ENCODE data around the gene CBS.

The CBS gene

DNA sequence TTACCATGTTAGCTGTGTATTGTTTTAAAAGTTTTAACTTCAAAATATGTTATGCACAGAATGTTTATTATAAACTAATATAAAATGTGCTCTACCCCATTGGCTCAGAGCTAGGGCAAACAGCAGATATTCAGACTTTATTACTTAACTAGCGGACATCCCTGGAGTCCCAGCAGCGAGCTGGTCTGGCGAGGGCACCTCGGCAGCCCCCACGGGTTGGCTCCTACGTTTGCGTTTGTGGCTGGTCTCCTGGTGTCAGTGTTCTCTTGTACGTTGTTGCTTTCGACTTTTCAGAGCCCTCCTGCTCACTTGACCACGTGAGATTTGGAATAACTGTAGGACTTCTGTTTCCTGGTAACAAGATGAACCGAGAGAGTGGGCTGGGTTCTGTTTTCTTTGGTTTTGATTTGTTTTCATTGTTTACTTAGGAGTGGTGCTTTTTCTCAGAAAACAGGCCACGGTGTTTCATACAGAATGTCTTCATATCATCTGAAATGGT, 44.5 kb downstream of the CBS start:
- Mint-ChIP-seq H3K27me3 (no peaks in the 10 kb centered on the region), H3K36me3 (ENCODE audit: insufficient read depth) (peaks cover 28% of the 10 kb centered on the region), H3K4me1 (no peaks in the 10 kb centered on the region), H3K27ac (ENCODE audit: low read depth) (no peak overlapping the region), H3K9me3 (no peaks in the 10 kb centered on the region), H3K4me3 (no peak overlapping the region)
- no peak for ATAC-seq (replicated peaks; ENCODE audit: extremely low read depth, poor library complexity, severe bottlenecking)
- DNase-seq (ENCODE audit: low spot score in 2 of 2): no peak

DNA sequence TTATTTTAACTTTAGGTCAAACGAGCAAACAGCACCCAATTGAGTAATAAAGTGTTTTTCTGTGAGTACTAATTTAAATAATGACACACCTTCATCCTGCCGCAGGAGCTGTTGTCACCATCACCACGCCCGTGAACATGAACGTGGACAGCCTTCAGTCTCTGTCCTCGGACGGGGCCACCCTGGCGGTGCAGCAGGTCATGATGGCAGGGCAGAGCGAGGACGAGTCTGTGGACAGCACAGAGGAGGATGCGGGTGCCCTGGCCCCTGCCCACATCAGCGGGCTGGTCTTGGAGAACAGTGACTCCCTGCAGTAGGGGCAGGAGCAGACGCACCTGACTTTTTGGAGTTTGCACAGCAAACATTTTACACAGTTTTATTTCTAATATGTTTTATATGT, 45.9 kb downstream of the CBS start:
- Mint-ChIP-seq H3K36me3 (ENCODE audit: insufficient read depth) (peaks cover 33% of the 10 kb centered on the region), H3K27ac (ENCODE audit: low read depth) (no peak overlapping the region), H3K27me3 (no peaks in the 10 kb centered on the region), H3K9me3 (no peaks in the 10 kb centered on the region), H3K4me3 (no peak overlapping the region), H3K4me1 (no peaks in the 10 kb centered on the region)
- ATAC-seq (replicated peaks; ENCODE audit: extremely low read depth, poor library complexity, severe bottlenecking) (no peak), DNase-seq (ENCODE audit: low spot score in 2 of 2) (no peak)

DNA sequence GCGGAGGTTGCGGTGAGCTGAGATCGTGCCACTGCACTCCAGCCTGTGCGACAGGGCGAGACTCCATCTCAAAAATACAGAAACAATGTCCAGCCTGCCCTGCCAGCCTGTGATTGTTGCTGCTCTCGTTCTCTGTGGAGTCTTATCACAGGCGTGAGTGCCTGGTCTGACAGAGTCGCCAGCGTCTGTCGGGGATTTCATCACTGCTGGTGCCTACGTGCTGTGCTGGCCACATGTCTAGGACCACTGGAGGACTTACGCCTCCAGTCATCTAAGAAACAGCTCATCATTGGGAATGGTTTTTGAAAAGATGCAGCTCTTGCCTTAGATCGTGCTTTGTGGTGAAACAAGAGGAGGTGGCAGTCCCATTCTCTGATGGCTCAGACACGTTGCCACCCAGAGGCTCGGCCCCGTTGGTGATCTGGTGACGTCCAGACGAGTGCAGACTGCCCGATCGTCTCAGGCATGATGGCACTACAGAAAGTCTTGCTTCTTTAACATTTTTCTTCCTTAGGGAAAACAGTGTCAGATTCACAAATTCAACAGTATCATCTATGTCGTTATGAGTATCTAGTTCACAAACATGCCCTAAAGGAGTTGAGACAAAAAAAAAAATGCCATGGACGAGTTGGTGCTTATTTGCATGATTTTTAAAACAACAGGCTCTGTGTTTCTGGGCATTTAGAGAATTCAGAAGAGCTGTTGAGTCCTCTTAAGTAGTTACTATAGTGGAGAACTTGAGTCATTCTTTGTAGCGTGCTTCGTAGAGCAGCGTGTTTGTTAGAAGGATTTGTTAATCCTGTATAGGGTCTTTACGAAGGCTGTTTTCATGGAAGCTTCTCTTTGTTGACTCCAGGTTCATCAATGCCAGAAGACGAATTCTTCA, 47.5 kb downstream of the CBS start:
- no peak overlapping the region for H3K27ac Mint-ChIP-seq (ENCODE audit: low read depth)
- no peak for ATAC-seq (replicated peaks; ENCODE audit: extremely low read depth, poor library complexity, severe bottlenecking)
- H3K9me3 Mint-ChIP-seq: no peaks in the 10 kb centered on the region
- no peak overlapping the region for H3K4me3 Mint-ChIP-seq
- H3K4me1 Mint-ChIP-seq: no peaks in the 10 kb centered on the region
- no peaks in the 10 kb centered on the region for H3K27me3 Mint-ChIP-seq
- no peak for DNase-seq (ENCODE audit: low spot score in 2 of 2)
- H3K36me3 Mint-ChIP-seq (ENCODE audit: insufficient read depth): peaks cover 44% of the 10 kb centered on the region

DNA sequence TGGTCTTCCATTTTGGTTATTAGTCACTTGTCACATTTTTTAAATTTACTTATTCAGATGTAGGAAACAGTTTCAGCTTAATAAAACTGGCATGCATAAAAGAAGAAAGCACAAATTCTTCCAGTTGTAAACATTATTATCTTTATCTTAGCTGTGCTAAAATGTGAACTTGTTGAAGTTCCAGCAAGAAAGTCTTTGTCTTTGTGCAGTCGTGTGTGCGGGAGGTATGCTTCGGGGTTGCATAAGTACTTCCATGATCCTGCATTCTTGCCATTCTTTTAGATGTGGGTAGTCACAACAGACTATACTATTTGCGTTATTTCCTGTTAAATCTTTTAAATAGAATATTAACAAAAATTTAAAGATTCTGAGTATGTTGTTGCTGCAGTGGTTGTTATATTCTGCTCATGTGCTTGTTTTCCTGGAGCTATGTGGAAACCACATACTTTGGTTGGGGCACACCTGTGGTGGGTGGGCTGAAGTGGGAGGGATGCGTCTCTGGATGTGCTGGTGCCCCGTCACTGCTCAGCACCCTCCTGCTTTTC, 49.9 kb downstream of the CBS start:
- Mint-ChIP-seq H3K27me3 (no peaks in the 10 kb centered on the region), H3K36me3 (ENCODE audit: insufficient read depth) (peaks cover 41% of the 10 kb centered on the region), H3K4me1 (no peaks in the 10 kb centered on the region), H3K9me3 (no peaks in the 10 kb centered on the region), H3K27ac (ENCODE audit: low read depth) (no peak overlapping the region), H3K4me3 (no peak overlapping the region)
- no peak for DNase-seq (ENCODE audit: low spot score in 2 of 2)
- ATAC-seq (replicated peaks; ENCODE audit: extremely low read depth, poor library complexity, severe bottlenecking): no peak

DNA sequence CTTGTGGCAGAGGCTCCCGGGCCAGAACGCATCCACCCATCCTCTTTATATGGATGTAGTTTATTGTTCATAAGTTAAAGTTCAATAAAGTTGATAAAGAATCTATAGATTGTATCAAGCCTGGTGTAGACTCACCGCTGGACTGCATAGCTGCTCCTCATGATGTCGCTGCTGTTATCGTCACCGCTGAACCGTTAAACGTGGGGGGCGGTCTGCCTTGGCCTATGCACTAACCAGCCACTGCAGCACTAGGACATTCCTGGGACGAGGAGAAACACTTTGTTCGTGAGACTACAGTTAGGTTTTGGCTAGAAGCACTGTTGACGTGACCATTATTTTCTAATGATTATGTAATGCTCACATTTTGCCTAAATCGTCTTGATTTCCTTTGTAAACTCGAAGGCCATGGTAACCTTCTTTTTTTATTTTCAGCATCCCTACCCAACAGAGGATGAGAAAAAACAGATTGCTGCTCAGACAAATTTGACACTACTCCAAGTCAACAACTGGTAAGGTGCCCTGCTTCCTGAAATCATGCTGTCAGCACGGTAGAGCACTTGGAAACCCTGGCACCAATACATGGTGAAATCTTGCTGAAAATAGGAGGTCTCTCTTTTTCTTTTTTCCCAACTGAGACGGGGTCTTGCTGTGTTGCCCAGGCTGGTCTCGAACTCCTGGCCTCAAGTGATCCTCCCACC, 51.0 kb downstream of the CBS start:
- DNase-seq (ENCODE audit: low spot score in 2 of 2) (no peak), ATAC-seq (replicated peaks; ENCODE audit: extremely low read depth, poor library complexity, severe bottlenecking) (no peak)
- no peaks in the 10 kb centered on the region for H3K4me1 Mint-ChIP-seq
- peaks cover 44% of the 10 kb centered on the region for H3K36me3 Mint-ChIP-seq (ENCODE audit: insufficient read depth)
- H3K27me3 Mint-ChIP-seq: no peaks in the 10 kb centered on the region
- H3K27ac Mint-ChIP-seq (ENCODE audit: low read depth): no peak overlapping the region
- H3K9me3 Mint-ChIP-seq: no peaks in the 10 kb centered on the region
- H3K4me3 Mint-ChIP-seq: no peak overlapping the region

DNA sequence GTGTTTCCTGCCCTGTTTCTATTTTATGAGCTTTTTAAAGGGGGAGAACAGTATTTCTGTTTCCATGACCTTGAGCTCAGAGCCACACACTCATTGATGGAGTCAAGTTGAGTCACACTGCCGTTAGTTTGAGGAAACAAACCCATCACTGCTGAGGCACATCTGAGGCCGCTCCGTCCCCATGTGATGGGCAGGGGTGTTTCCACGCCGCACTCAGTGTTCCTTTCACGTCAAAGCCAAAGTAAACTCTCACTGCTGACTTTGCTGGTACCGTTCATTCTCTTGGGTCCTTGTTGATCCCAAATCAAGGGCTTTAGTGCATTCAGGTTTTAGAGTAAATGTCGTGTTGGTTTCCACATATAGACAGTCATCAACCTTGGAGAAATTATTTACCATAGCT, 52.5 kb downstream of the CBS start:
- Mint-ChIP-seq H3K27me3 (no peaks in the 10 kb centered on the region), H3K4me3 (no peak overlapping the region), H3K36me3 (ENCODE audit: insufficient read depth) (peaks cover 43% of the 10 kb centered on the region), H3K9me3 (no peaks in the 10 kb centered on the region), H3K27ac (ENCODE audit: low read depth) (no peak overlapping the region), H3K4me1 (no peaks in the 10 kb centered on the region)
- DNase-seq (ENCODE audit: low spot score in 2 of 2) (no peak), ATAC-seq (replicated peaks; ENCODE audit: extremely low read depth, poor library complexity, severe bottlenecking) (no peak)

DNA sequence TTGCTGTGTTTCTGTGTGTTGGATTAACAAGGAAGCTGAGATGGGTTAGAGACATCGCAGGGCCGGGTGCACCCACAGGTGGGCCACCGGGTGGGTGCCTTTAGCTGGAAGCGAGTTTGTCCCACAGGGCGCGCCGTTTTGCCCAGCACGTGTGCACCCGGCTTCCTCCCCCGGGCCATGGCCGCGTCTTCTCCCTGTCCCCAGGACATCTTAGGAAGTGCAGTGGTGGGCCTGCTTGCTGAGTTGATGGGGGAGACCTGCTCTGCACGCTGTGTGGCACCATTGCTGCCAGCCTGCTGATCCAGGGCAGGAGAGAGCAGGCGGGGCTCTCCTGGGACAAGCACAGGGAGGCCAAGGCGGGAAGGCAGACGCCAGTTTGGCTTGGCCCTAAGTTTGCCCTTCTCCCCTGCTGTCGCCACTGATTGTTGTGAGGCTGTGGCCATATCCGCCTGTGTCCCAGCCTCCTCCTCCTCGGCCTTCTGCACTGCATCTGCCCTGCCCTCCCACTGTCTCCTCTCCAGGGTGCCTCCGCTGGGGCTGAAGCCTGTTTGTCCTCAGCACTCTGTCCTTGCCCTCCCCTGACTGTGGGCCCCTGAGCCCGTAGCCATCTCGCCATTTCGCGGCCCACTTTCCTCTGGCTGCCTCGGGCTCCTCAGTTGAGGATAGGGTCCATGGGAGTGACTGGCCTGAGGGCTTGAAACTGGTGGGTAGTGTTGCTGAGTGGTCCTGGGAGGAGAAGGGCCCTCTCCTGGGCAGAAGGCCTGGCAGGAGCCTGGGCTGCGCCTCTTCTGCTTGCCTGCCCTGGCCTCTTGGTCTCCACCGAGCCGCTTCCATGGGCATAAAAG, 53.7 kb downstream of the CBS start:
- Mint-ChIP-seq H3K4me1 (no peaks in the 10 kb centered on the region), H3K27ac (ENCODE audit: low read depth) (no peak overlapping the region), H3K36me3 (ENCODE audit: insufficient read depth) (peaks cover 39% of the 10 kb centered on the region), H3K27me3 (no peaks in the 10 kb centered on the region), H3K4me3 (no peak overlapping the region), H3K9me3 (no peaks in the 10 kb centered on the region)
- ATAC-seq (replicated peaks; ENCODE audit: extremely low read depth, poor library complexity, severe bottlenecking) (no peak), DNase-seq (ENCODE audit: low spot score in 2 of 2) (no peak)

DNA sequence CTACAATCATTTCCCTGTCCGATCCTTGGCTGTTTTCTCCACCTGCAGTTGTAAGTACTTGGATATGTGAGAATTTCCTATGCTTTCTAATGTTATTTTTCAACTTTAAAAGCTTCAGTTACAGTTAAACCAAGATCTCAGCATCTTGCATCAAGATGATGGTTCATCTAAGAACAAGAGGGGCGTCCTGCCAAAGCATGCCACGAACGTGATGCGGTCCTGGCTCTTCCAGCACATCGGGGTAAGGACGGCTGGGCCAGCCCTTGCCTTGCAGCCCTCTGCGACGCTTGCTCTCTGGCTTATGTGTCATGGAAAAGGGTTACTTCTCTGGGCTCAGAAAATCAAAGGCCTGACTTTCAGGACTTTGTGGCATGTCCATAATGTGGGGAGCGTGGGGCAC, 54.4 kb downstream of the CBS start:
- Mint-ChIP-seq H3K4me1 (no peaks in the 10 kb centered on the region), H3K4me3 (no peak overlapping the region), H3K27ac (ENCODE audit: low read depth) (no peak overlapping the region), H3K27me3 (no peaks in the 10 kb centered on the region), H3K36me3 (ENCODE audit: insufficient read depth) (peaks cover 43% of the 10 kb centered on the region), H3K9me3 (no peaks in the 10 kb centered on the region)
- DNase-seq (ENCODE audit: low spot score in 2 of 2): no peak
- no peak for ATAC-seq (replicated peaks; ENCODE audit: extremely low read depth, poor library complexity, severe bottlenecking)

DNA sequence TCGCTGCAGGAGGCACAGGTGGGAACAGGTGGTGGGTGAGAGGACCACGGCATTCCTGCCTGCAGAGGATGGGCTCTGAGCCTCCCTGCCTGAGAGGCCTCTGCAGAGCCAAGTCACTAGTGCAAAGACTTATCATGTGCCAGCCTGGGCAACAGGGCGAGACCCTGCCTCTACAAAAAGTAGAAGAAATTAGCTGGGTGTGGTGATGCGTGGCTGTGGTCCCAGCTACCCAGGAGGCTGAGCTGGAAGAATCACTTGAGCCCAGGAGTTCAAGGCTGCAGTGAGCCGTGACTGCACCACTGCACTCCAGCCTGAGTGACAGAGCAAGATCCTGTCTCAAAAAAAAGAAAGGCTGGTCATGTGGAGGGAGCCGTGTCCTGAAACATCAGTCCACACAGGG, 54.9 kb downstream of the CBS start:
- Mint-ChIP-seq H3K36me3 (ENCODE audit: insufficient read depth) (peaks cover 43% of the 10 kb centered on the region), H3K27ac (ENCODE audit: low read depth) (no peak overlapping the region), H3K9me3 (no peaks in the 10 kb centered on the region), H3K4me3 (no peak overlapping the region), H3K27me3 (no peaks in the 10 kb centered on the region), H3K4me1 (no peaks in the 10 kb centered on the region)
- DNase-seq (ENCODE audit: low spot score in 2 of 2) (no peak), ATAC-seq (replicated peaks; ENCODE audit: extremely low read depth, poor library complexity, severe bottlenecking) (no peak)

DNA sequence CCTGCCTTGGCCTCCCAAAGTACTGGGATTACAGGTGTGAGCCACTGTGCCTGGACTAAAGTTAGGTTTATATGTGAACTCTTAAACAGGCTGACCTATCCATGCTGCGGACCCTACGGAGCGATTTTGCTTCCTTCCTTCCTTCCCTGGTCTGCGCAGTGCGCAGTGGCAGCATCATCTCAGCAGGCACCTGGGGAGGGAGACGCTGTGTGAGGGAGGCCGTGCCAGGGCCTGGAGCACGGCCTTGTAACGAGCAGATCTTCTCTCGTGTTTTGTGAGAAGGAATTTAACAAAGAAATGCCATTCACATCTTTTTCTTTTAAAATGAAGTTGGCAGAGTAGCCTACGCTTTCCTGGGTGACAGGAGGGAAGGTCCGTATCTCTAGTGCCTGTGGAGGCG, 55.5 kb downstream of the CBS start:
- no peaks in the 10 kb centered on the region for H3K4me1 Mint-ChIP-seq
- no peaks in the 10 kb centered on the region for H3K27me3 Mint-ChIP-seq
- DNase-seq (ENCODE audit: low spot score in 2 of 2) (no peak), ATAC-seq (replicated peaks; ENCODE audit: extremely low read depth, poor library complexity, severe bottlenecking) (no peak)
- peaks cover 45% of the 10 kb centered on the region for H3K36me3 Mint-ChIP-seq (ENCODE audit: insufficient read depth)
- no peak overlapping the region for H3K4me3 Mint-ChIP-seq
- no peak overlapping the region for H3K27ac Mint-ChIP-seq (ENCODE audit: low read depth)
- H3K9me3 Mint-ChIP-seq: no peaks in the 10 kb centered on the region

DNA sequence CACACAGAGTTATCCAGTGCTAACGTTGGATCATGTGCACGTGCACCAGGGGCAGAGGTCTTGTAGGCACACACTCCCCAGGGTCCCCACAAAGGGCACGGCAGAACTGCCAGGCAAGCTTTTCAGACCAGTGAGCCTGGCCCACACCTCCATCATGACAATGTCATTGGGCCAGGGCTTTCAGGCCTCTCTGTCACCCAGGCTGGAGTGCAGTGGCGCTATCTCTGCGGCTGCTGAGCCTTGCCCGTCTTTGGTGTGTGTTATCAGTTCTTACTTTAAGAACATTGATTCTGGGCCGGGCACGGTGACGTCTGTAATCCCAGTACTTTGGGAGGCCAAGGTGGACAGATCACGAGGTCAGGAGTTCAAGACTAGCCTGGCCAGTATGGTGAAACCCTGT, 57.1 kb downstream of the CBS start:
- Mint-ChIP-seq H3K27ac (ENCODE audit: low read depth) (no peak overlapping the region), H3K36me3 (ENCODE audit: insufficient read depth) (peaks cover 47% of the 10 kb centered on the region), H3K4me1 (no peaks in the 10 kb centered on the region)

DNA sequence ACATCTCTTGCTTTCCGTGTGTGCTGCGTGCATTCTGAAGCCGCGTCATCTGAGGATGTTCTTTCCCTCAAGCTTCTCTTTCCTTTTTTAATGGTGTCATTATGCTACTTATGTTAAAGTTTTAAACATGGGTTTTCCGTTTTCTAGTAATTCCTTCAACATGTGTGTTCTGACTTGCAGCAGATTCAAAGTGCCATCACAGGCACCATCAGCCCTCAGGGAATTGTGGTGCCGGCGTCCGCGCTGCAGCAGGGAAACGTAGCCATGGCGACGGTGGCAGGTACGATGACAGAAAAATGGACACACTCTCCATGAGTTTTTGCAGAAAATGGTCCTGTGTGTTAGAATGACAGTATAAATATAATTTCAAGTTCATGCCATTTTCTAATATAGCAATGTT, 58.9 kb downstream of the CBS start:
- peaks cover 52% of the 10 kb centered on the region for H3K36me3 Mint-ChIP-seq (ENCODE audit: insufficient read depth)
- H3K9me3 Mint-ChIP-seq: no peaks in the 10 kb centered on the region
- ATAC-seq (replicated peaks; ENCODE audit: extremely low read depth, poor library complexity, severe bottlenecking): no peak
- H3K4me1 Mint-ChIP-seq: no peaks in the 10 kb centered on the region
- no peak overlapping the region for H3K27ac Mint-ChIP-seq (ENCODE audit: low read depth)
- no peaks in the 10 kb centered on the region for H3K27me3 Mint-ChIP-seq
- H3K4me3 Mint-ChIP-seq: no peak overlapping the region
- DNase-seq (ENCODE audit: low spot score in 2 of 2): no peak

More for the DNA sequence above, 57.1 kb downstream of the CBS start:
- ATAC-seq (replicated peaks; ENCODE audit: extremely low read depth, poor library complexity, severe bottlenecking) (no peak), DNase-seq (ENCODE audit: low spot score in 2 of 2) (no peak)
- no peaks in the 10 kb centered on the region for H3K9me3 Mint-ChIP-seq
- no peak overlapping the region for H3K4me3 Mint-ChIP-seq
- H3K27me3 Mint-ChIP-seq: no peaks in the 10 kb centered on the region
